Erythroblast (primary cell): ENCODE data around the gene E2F1.

Experiments used
- GATA1 ChIP-seq: IDR thresholded peaks from 2 replicates; pipeline ENCODE4 v1.6.1; 2011; ENCODE audit warnings: low read depth, mild to moderate bottlenecking, control low read depth, low read length, moderate library complexity
- POLR2A ChIP-seq: IDR thresholded peaks from 2 replicates; pipeline ENCODE4 v1.6.1; 2011; ENCODE audit warnings: mild to moderate bottlenecking, low read length

DNA sequence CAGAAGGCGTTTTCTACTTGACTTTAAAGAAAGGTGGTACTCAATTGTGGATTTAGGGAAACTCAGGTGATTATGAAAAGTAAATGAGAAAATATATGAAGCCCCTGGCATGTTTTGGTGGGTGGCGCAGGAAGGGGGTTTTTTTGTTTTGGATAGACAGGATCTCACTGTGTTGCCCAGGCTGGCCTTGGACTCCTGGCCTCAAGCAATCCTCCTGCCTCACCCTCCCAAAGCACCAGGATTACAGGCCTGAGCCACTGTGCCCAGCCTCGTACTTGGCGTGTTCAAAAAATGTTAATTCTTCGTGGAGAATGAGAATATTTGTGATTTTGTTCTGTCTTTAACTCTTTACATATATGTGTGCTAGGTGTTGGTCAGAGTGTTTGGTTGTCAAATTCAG lies 56.2 kb downstream of the E2F1 start:
- no peak for TF ChIP-seq POLR2A
- TF ChIP-seq GATA1 = no peak
